ENCODE measurements around the gene DCDC2B. TPM values are rescaled to one million over a fixed set of nuclear protein-coding genes. Genes with fewer than 3 reads are reported as not detected.

The DCDC2B gene
- total and polyA plus RNA-seq, 9 of the 15 experiments (the other 6 are each of a cell fraction or from before 2014, with no cell fraction given) = not detected

- TF ChIP-seq, protein P1, sequence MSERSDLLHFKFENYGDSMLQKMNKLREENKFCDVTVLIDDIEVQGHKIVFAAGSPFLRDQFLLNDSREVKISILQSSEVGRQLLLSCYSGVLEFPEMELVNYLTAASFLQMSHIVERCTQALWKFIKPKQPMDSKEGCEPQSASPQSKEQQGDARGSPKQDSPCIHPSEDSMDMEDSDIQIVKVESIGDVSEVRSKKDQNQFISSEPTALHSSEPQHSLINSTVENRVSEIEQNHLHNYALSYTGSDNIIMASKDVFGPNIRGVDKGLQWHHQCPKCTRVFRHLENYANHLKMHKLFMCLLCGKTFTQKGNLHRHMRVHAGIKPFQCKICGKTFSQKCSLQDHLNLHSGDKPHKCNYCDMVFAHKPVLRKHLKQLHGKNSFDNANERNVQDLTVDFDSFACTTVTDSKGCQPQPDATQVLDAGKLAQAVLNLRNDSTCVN (CRISPR knock-in tag; IDR thresholded peaks at IDR 0.05) = no peak
- TF ChIP-seq ZNF384 (IDR thresholded peaks at IDR 0.05; ENCODE audit: low read depth, low read length) (no peak), CC2D1A (IDR thresholded peaks at IDR 0.05) (0 out of 2 replicates have a peak, but pooled peaks have one; percentile 9), LCOR (CRISPR knock-in tag; IDR thresholded peaks at IDR 0.05) (0 out of 2 replicates have a peak, but pooled peaks have one; percentile 32), ZNF584 (CRISPR knock-in tag; IDR thresholded peaks at IDR 0.05; ENCODE audit: low read depth) (no peak), PHTF2 (CRISPR knock-in tag; IDR thresholded peaks at IDR 0.05) (no peak), POLR2B (IDR thresholded peaks at IDR 0.05; ENCODE audit: low read depth, partially characterized antibody) (no peak), ZNF217 (CRISPR knock-in tag; IDR thresholded peaks at IDR 0.05) (no peak), DLX4 (CRISPR knock-in tag; IDR thresholded peaks at IDR 0.05) (no peak), ZNF444 (CRISPR knock-in tag; IDR thresholded peaks at IDR 0.05) (no peak), KHSRP (IDR thresholded peaks at IDR 0.05) (no peak), ELK3 (CRISPR knock-in tag; IDR thresholded peaks at IDR 0.05) (no peak), DMBX1 (CRISPR knock-in tag; IDR thresholded peaks at IDR 0.05; ENCODE audit: borderline replicate concordance) (no peak), XRCC3 (IDR thresholded peaks at IDR 0.05) (no peak)
- TF ChIP-seq, protein P2, sequence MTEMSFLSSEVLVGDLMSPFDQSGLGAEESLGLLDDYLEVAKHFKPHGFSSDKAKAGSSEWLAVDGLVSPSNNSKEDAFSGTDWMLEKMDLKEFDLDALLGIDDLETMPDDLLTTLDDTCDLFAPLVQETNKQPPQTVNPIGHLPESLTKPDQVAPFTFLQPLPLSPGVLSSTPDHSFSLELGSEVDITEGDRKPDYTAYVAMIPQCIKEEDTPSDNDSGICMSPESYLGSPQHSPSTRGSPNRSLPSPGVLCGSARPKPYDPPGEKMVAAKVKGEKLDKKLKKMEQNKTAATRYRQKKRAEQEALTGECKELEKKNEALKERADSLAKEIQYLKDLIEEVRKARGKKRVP (CRISPR knock-in tag; IDR thresholded peaks at IDR 0.05) = no peak
- TF ChIP-seq, protein P3, sequence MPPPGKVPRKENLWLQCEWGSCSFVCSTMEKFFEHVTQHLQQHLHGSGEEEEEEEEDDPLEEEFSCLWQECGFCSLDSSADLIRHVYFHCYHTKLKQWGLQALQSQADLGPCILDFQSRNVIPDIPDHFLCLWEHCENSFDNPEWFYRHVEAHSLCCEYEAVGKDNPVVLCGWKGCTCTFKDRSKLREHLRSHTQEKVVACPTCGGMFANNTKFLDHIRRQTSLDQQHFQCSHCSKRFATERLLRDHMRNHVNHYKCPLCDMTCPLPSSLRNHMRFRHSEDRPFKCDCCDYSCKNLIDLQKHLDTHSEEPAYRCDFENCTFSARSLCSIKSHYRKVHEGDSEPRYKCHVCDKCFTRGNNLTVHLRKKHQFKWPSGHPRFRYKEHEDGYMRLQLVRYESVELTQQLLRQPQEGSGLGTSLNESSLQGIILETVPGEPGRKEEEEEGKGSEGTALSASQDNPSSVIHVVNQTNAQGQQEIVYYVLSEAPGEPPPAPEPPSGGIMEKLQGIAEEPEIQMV (tag; conservative IDR thresholded peaks at IDR 0.05; ENCODE audit: low read depth) = no peak
- TF ChIP-seq, protein P4, sequence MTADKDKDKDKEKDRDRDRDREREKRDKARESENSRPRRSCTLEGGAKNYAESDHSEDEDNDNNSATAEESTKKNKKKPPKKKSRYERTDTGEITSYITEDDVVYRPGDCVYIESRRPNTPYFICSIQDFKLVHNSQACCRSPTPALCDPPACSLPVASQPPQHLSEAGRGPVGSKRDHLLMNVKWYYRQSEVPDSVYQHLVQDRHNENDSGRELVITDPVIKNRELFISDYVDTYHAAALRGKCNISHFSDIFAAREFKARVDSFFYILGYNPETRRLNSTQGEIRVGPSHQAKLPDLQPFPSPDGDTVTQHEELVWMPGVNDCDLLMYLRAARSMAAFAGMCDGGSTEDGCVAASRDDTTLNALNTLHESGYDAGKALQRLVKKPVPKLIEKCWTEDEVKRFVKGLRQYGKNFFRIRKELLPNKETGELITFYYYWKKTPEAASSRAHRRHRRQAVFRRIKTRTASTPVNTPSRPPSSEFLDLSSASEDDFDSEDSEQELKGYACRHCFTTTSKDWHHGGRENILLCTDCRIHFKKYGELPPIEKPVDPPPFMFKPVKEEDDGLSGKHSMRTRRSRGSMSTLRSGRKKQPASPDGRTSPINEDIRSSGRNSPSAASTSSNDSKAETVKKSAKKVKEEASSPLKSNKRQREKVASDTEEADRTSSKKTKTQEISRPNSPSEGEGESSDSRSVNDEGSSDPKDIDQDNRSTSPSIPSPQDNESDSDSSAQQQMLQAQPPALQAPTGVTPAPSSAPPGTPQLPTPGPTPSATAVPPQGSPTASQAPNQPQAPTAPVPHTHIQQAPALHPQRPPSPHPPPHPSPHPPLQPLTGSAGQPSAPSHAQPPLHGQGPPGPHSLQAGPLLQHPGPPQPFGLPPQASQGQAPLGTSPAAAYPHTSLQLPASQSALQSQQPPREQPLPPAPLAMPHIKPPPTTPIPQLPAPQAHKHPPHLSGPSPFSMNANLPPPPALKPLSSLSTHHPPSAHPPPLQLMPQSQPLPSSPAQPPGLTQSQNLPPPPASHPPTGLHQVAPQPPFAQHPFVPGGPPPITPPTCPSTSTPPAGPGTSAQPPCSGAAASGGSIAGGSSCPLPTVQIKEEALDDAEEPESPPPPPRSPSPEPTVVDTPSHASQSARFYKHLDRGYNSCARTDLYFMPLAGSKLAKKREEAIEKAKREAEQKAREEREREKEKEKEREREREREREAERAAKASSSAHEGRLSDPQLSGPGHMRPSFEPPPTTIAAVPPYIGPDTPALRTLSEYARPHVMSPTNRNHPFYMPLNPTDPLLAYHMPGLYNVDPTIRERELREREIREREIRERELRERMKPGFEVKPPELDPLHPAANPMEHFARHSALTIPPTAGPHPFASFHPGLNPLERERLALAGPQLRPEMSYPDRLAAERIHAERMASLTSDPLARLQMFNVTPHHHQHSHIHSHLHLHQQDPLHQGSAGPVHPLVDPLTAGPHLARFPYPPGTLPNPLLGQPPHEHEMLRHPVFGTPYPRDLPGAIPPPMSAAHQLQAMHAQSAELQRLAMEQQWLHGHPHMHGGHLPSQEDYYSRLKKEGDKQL (CRISPR knock-in tag; IDR thresholded peaks at IDR 0.05; ENCODE audit: borderline replicate concordance) = no peak; the same call in 1 of the 2 replicates
Observed at GRCh38 chr1:32180186-32181060, 28.5 kb upstream of the DCDC2B start (continued).

Measured in K562 (cell line).